UCSD-AML1 (cell line): ENCODE results near the gene CYB5RL.

Source experiments
- DNase-seq: peaks from one replicate; lab custom pipeline; 2025; ENCODE audit not compliant: unreplicated experiment; lab: John Stamatoyannopoulos, UW

Gene CYB5RL

GRCh38 chr1:54161495-54162168 is 38.2 kb downstream of the CYB5RL start:
- no peak for DNase-seq

DNA sequence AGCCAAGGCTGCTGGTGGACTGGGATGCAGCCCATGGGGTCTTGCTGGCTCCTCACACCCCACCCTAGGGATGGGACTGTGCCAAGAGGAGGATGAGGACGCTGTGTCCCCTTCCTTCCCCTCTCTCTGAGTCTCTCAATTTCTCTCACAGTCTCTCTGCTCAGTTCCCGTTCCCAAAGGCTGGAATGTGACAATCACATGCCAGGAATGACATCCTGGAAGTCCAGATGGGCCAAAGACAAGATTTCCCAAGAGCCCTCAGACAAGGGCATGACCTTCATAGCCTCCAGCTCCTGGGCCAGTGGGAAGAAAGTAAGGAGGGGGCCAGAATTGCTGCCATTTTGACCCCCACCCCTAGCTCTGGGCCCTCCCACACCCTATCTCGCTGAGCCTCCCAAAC is 39.5 kb downstream of the CYB5RL start:
- no peak for DNase-seq

DNA sequence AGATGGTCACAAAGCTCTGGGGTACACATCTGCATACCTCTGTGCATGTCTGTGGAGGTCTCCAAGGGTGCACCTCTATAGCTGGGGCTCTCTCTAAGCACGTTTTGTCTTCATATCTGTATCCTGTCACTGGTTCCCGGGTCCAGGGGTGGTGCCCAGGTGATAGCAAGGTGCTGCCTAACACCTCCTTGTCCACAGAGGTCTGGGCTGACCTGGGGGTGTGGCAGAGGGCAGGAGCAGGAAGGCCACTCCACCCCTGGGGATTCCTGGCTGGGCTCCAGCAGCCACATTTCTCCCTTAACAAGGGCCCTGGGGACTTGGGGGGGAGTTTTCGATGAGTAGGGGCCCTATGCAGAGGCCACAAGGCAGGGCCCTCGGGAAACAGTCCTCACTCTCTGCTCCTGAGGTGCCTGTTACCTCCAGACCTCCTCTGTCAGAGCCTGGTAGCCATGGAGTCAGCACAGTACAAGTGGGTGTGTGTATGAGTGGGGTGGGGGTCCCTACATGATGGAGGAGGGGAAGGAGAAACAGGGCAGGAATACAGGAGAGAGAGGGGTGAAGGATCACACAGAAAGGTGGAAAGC is 40.0 kb downstream of the CYB5RL start:
- DNase-seq = no peak

DNA sequence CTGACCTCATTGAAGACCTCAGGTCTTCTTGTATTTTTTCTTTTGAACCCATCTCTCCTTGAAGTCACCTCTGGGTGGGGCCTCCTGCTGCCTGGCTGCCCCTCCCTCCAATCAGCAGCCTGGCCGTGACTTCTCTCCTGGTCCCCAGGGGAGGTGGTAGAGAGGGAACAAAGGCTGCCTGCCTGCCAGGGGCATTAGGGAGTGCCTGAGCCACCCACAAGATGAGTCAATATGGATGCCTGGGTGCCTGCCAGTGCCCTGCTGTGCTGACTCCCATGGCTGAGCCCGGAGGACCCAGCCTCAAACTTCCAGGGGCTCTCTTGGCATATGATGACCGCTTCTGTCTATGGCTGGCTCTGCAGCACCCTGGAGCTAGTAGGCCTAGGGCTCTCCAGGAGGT is 41.8 kb downstream of the CYB5RL start:
- no peak for DNase-seq

GRCh38 chr1:54157401-54157800 is 42.4 kb downstream of the CYB5RL start:
- no peak for DNase-seq

DNA sequence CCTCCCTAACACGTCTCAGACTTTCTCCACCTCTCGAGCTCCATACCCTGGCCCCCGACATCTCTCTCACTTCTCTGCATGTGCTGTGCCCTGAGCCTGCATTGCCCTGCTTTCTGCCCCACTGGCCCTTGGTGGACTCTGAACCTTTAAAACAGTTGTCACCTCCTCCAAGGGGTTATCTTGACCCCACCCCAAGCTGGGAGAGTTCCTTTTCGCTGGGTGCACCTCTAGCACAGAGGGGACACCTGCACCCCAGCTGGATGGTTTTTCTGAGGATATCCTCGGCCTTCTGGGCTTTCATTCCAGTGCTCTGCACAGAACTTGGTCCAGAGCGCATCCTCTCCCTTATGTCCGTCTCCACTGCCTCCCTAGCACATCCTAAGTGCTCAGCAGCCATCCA is 42.8 kb downstream of the CYB5RL start:
- no peak for DNase-seq

DNA sequence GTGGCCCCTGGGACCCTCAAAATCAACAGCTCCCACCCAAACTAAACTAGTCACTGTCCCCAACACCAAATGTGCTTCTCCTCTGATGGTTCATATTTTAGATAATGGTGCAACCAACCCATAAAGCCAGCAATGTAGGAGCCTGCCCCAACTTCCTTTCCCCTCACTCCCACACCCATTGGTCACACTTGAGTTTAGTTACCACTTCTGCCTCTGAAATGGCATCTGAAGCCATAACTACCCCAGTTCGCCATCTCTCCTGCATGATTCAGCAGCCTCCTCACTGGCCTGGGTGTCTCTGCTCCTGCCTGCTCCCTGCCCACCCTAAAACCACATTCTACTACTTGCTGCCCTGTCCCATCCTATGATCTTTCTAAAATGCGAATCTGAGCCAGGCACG is 43.6 kb downstream of the CYB5RL start:
- no peak for DNase-seq

DNA sequence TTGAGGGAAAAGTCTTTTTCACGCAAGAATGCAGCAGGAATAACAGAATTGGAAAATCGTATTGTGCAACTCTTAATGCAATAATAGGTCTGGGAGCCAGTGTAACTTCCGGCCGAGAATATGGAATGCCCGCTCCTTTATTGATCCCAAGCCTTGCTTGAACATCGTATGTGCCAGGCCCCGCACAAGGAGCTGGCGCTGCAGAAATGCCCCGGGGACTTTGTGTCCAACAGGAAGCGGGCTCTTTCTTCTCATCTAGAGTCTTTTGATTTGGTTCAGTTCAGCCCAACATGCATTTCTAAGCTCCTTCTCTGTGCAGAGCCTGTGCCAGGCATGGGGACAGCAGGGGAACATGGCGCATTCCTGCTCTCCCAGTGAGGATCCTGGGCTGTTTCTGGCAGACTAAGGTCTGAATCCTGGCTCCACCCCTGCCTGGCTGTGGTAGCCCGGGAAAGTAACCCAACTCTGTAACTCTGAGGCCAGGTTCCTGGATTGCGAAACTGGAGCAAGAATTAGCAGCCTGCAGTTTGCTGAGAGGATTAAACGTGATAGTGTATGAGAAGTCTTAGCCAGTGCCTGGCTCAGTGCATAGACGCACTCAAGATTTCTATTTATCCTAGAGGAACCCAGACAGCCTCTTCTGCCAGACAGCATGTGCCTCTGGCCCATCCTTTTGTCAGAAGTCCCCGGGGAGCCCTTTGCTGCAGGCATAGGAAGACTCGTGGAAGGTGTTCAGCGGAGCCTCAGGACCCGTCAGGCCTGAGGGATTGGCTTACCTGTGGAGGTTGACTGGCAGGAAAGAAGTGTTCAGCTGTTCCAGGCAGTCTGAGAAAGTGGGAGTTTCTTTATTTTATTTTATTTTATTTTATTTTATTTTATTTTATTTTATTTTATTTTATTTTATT is 46.0 kb downstream of the CYB5RL start:
- no peak for DNase-seq

DNA sequence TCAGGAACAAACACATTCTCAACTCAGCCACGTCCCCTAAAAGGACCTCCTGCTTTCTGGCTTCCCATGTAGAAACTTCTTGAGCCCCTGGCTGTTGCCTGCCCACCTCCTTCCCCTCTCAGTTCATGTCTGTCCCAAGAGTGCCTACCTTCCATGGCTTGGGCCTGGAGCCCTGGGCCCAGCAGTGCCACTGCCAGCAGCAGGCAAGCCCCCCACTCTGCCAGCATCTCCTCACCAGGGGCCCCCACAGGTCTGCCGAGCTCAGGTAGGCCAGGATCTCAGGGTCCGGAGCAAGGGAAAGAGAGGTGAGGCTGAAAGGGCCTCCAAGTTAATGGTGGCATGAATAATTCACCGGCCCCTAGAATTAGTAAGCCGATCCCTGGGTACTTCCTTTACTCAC is 47.1 kb downstream of the CYB5RL start, which contains the start of gene CDCP2:
CDCP2 (minus strand) TSS at position 305 of the 400 bp plus-strand sequence; CDS start at position 227, 78 bp downstream.
- DNase-seq = no peak

DNA sequence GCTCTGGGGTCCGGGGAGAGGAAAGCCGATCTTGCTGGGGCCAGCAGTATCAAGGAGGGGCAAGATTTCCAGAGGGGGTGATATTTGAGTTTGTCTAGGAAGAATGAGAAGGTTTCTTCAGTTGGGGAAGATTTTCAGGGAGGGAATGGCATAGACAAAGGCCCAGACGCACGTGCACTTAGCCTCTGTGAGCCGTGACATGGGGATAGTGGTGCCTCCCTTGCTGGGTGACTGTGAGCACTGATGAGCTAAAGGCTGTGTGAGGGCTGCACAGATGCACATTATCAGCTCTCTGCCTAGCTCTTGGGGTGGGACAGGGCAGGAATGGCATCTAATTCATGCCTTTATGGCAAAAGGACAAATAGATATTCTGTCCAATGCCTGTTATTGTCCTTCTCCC is 48.8 kb downstream of the CYB5RL start:
- no peak for DNase-seq
